ENCODE results near the gene PCGF1.
"Not testable (repeated sequence)": the region's sequence is repeated elsewhere in the genome, so short reads cannot be mapped to it uniquely, and the experiment has no call there.

Gene PCGF1

GRCh38 chr2:74471332-74472065 is 36.0 kb downstream of the PCGF1 start:
- no peak for DNase-seq

- not testable (repeated sequence) for DNase-seq
Measured at GRCh38 chr2:74470742-74471141, 36.8 kb downstream of the PCGF1 start.

GRCh38 chr2:74464406-74464805 is 43.1 kb downstream of the PCGF1 start:
- DNase-seq: no peak

DNA sequence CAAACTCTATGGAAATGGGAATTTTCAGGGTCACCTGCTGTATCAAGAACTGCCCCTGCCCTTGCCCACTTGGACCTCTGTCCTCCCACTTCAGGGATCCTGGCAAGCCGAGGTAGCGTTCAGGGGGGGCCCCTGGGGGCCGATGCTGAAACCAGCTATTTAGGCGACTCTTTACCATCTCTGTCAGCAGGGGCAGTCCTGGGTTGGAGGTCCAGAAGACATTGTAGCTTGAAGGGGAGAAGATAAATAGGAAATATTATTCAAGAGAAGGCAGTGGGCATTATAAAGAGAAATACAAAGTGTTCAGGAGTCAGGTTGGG is 44.7 kb downstream of the PCGF1 start:
- no peak for DNase-seq

DNA sequence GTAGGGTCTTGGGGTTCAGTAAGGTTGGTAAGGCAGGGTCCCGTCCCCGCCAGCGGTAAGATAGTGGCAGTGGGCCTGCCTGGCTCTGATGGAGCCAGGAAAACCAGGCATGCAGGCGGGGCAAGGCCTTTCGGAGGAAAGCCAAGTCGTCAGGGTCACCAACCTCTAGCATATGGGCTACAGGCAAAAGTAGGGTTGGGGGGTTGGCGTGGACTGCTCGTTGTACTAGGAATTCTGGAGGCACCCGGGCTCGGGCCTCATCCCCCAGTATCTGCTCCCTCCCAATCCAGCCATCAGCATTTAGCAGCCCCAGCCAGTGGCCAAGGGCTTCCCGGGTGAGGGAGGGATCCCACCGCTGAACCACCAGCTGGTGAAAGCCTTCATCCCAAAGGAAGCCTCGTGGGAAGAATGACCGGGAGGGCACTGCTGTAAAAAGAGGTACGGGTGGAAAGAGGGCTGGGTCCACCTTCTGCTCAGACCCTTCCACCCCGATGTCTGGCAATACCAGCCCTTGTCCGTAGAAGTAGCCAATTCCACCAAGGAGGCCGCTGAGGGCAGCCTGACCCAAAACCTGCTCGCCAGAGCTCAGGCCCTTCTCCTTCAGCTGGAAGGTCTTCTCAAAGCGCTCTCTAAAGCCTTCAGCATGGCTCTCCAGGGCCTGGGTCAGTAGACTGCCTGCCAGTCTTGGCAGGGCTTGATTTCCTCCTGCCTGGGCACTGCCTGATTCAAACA is 45.3 kb downstream of the PCGF1 start:
- no peak for DNase-seq

GRCh38 chr2:74461187-74462053 is 46.1 kb downstream of the PCGF1 start:
- no peak for DNase-seq

DNA sequence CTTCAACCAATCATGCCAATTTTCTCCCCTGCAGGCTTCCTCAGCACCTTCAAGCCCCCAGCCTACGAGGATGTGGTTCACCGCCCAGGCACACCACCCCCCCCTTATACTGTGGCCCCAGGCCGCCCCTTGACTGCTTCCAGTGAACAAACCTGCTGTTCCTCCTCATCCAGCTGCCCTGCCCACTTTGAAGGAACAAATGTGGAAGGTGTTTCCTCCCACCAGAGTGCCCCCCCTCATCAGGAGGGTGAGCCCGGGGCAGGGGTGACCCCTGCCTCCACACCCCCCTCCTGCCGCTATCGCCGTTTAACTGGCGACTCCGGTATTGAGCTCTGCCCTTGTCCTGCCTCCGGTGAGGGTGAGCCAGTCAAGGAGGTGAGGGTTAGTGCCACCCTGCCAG is 47.3 kb downstream of the PCGF1 start:
- DNase-seq: not testable (repeated sequence)

GRCh38 chr2:74459503-74460118 is 47.9 kb downstream of the PCGF1 start:
- DNase-seq: not testable (repeated sequence)

- no peak for DNase-seq
Measured at GRCh38 chr2:74458938-74459363, 48.5 kb downstream of the PCGF1 start.

DNA sequence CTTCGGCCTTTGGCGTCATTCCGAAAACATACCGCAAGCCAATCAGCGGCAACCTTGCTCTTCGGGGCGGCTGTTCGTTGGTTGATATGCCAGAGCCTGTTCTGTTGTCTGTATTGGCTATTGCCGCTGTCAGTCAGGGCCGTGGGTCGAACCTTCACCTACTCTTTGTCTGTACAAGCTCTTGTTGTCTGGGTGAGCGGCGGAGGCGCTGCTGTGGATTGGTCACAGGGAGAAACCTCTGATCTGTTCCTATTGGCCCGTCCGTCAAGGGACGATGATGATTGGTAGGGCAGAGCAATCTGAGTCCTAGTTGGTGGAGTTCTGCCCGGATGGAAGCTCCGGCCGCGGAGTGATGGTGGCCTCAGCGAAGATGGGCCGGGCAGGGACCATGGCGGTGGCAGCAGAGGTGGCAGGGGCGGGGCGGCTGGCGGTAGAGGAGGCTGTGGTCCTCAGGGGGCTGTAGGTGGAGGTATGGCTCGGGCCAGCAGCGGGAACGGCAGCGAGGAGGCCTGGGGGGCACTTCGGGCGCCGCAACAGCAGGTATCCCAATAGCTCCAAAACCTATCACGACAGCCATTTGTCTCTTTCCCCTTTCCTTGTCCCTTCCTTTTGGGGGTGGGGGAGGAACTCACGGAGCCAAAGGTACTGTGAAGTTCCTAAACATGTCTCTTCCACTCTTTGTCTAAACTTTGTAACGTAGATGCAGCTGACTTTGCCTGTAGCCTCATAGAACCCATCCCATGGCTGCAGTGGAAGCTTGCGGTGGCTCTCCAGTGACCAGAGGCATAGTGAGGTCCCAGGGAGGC is 49.2 kb downstream of the PCGF1 start, which contains the start of gene WBP1:
Gene WBP1, plus strand, starts transcription at position 307 of the 806 bp plus-strand sequence. Its CDS starts 165 bp downstream, at position 472.
- peak; percentile 99 for DNase-seq

- DNase-seq: no peak
Measured at GRCh38 chr2:74457549-74458131, 49.9 kb downstream of the PCGF1 start.

GRCh38 chr2:74457129-74457548 is 50.4 kb downstream of the PCGF1 start:
- DNase-seq: no peak
